ENCODE measurements around the gene RIOK2.

DNA sequence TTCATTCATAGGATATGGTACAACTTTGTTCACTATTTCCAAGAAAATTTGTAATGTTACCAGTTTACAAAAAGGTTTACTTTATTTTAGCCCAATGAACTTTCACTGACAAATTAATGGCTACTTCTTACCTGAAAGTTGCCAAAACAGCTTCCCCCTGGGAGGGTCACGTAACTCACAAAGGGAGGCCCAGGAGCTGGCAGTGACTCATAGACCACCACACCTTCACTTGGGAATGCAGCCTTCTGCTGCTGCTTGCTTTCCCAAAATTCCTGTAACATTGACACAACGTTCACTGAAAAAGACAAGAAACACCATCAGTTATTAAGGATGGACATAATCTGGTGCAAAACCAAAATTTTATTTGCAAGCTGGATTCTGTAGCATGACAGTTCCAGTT, 58.7 kb downstream of the RIOK2 start:
- TF ChIP-seq ZNF274 (IDR thresholded peaks at IDR 0.05; ENCODE audit: insufficient read depth, insufficient read length), result no peak
- no peak for TF ChIP-seq EP300 (IDR thresholded peaks at IDR 0.05; ENCODE audit: borderline replicate concordance in 1 of 2, control insufficient read depth in 1 of 2, low read depth in 2 of 2, low read length in 2 of 2)
- TF ChIP-seq POLR2A (IDR thresholded peaks at IDR 0.05; ENCODE audit: low read depth, low read length), result no peak
- TF ChIP-seq EZH2 (IDR thresholded peaks at IDR 0.05; ENCODE audit: borderline replicate concordance, control insufficient read depth, low read depth, low read length), result no peak
- no peak for TF ChIP-seq RFX5 (IDR thresholded peaks at IDR 0.05; ENCODE audit: low read depth, low read length)
- TF ChIP-seq, protein P1, sequence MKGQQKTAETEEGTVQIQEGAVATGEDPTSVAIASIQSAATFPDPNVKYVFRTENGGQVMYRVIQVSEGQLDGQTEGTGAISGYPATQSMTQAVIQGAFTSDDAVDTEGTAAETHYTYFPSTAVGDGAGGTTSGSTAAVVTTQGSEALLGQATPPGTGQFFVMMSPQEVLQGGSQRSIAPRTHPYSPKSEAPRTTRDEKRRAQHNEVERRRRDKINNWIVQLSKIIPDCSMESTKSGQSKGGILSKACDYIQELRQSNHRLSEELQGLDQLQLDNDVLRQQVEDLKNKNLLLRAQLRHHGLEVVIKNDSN (IDR thresholded peaks at IDR 0.05; ENCODE audit: borderline replicate concordance, extremely low read length, insufficient read depth, low read depth, low read length), result no peak
- TF ChIP-seq, protein P2, sequence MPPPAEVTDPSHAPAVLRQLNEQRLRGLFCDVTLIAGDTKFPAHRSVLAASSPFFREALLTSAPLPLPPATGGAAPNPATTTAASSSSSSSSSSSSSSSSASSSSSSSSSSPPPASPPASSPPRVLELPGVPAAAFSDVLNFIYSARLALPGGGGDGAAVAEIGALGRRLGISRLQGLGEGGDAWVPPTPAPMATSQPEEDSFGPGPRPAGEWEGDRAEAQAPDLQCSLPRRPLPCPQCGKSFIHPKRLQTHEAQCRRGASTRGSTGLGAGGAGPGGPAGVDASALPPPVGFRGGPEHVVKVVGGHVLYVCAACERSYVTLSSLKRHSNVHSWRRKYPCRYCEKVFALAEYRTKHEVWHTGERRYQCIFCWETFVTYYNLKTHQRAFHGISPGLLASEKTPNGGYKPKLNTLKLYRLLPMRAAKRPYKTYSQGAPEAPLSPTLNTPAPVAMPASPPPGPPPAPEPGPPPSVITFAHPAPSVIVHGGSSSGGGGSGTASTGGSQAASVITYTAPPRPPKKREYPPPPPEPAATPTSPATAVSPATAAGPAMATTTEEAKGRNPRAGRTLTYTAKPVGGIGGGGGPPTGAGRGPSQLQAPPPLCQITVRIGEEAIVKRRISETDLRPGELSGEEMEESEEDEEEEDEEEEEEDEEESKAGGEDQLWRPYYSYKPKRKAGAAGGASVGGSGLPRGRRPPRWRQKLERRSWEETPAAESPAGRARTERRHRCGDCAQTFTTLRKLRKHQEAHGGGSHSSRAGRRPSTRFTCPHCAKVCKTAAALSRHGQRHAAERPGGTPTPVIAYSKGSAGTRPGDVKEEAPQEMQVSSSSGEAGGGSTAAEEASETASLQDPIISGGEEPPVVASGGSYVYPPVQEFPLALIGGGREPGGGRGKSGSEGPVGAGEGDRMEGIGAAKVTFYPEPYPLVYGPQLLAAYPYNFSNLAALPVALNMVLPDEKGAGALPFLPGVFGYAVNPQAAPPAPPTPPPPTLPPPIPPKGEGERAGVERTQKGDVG (CRISPR knock-in tag; IDR thresholded peaks at IDR 0.05), result no peak

Measured in GM12878 (cell line).